Panc1 (cell line): ENCODE measurements around the gene KLHL11. TPM values are rescaled to one million over a fixed set of nuclear protein-coding genes. Genes with fewer than 3 reads are reported as not detected.

ENCODE experiments used
- ATAC-seq: fragments of 200-7000 bp; cut with Tn5 transposase; 2 replicates; pipeline ENCODE4 v1.9.1; 2020; ENCODE audit warnings: mild to moderate bottlenecking, moderate library complexity
- BruUV-seq: library from RNA; stranded (reverse); fragments of 400-500 nt; replicated peaks from 2 replicates; lab custom pipeline; 2021; lab: Mats Ljungman, UMichigan
- CTCF ChIA-PET: fragments of 300-600 bp; sonication (Branson Sonifier 250); formaldehyde crosslinking; loops from one replicate; lab custom pipeline; 2022; ENCODE audit warnings: antibody characterized with exemption; lab: Charles Lee
- POLR2A ChIA-PET: fragments of 300-600 bp; sonication (Branson Sonifier 250); formaldehyde crosslinking; loops from one replicate; lab custom pipeline; 2022; ENCODE audit warnings: antibody characterized with exemption; lab: Charles Lee
- DNase-seq: peaks from one replicate; pipeline ENCODE4 v3.0.0-alpha.2; 2010; ENCODE audit warnings: low read depth, low spot score
- H3K27ac ChIP-seq: 2 replicates; pipeline ENCODE4 v1.5.1; 2011; ENCODE audit warnings: mild to moderate bottlenecking, low read length, inconsistent platforms
- H3K27me3 ChIP-seq: fragments of 200-500 bp; sonication (Bioruptor generic); 2 replicates; pipeline ENCODE4 v1.6.0; 2014; ENCODE audit warnings: low read length, inconsistent platforms; ENCODE audit not compliant: control insufficient read depth, insufficient read depth
- H3K36me3 ChIP-seq: fragments of 200-500 bp; sonication (Bioruptor generic); 2 replicates; pipeline ENCODE4 v1.5.1; 2014; ENCODE audit warnings: inconsistent platforms, mild to moderate bottlenecking, low read length, moderate library complexity; ENCODE audit not compliant: control insufficient read depth, insufficient read depth
- H3K4me1 ChIP-seq: 2 replicates; pipeline ENCODE4 v1.5.1; 2011; ENCODE audit warnings: inconsistent platforms, mild to moderate bottlenecking, low read length, moderate library complexity; ENCODE audit not compliant: control insufficient read depth, insufficient read depth
- H3K4me3 ChIP-seq, 2 experiments: 2 replicates each; pipeline ENCODE4 v1.5.1; 2011 to 2012; ENCODE audit warnings: low read depth in 2 of 2, low read length in 2 of 2, mild to moderate bottlenecking in 2 of 2, inconsistent platforms in 1 of 2, moderate library complexity in 1 of 2
- H3K9me3 ChIP-seq: fragments of 200-500 bp; sonication (Bioruptor generic); 2 replicates; pipeline ENCODE4 v1.5.1; 2014; ENCODE audit warnings: low read depth, mild to moderate bottlenecking, inconsistent platforms, low read length, moderate library complexity; ENCODE audit not compliant: control insufficient read depth, insufficient read depth
- CTCF ChIP-seq: fragments of 450-650 bp; IDR thresholded peaks from 2 replicates; pipeline ENCODE4 v1.5.1; 2017; ENCODE audit warnings: mild to moderate bottlenecking
- POLR2AphosphoS5 ChIP-seq: IDR thresholded peaks from 2 replicates; pipeline ENCODE4 v1.6.1; 2012; ENCODE audit warnings: mild to moderate bottlenecking, low read depth, low read length, moderate library complexity
- REST ChIP-seq, 2 experiments: IDR thresholded peaks; 2 replicates each; pipeline ENCODE4 v1.6.1; 2011 to 2012; ENCODE audit warnings: low read depth in 2 of 2, control low read depth in 1 of 2, low read length in 1 of 2, mild to moderate bottlenecking in 1 of 2, moderate library complexity in 1 of 2; ENCODE audit not compliant: insufficient read depth in 1 of 2
- SIN3A ChIP-seq: IDR thresholded peaks from 2 replicates; pipeline ENCODE4 v1.6.1; 2012; ENCODE audit warnings: low read depth, mild to moderate bottlenecking, low read length, moderate library complexity, borderline replicate concordance; ENCODE audit not compliant: insufficient read depth
- TCF7L2 ChIP-seq: IDR thresholded peaks from 2 replicates; pipeline ENCODE4 v1.6.1; 2011; ENCODE audit warnings: mild to moderate bottlenecking, low read depth, low read length, inconsistent platforms
- in situ Hi-C: cut with HindIII; loops from 2 replicates; pipeline ENCODE4 v1.10.0; 2016; ENCODE audit warnings: low sequenced_read_pairs, low pct_unique_long_range_greater_than_20kb
- intact Hi-C: fragments of 100-400 bp; cut with micrococcal nuclease; formaldehyde crosslinking; loops from one replicate; pipeline ENCODE4 v1.10.0; 2022; ENCODE audit not compliant: unreplicated experiment
- total RNA-seq: library from RNA; stranded (reverse); gene quantifications from one replicate; pipeline ENCODE4 v1.2.1, GENCODE V29; 2021; ENCODE audit not compliant: unreplicated experiment

Gene KLHL11
- total RNA-seq, 1 experiment from 2014 or later, result 12.5 TPM

GRCh38 chr17:41894791-41895331 lies 29.6 kb upstream of the KLHL11 start:
- no peak overlapping the region for H3K27ac ChIP-seq
- peaks cover 6% of the 10 kb centered on the region for H3K36me3 ChIP-seq
- intact Hi-C loops, result no loop called here
- ATAC-seq (no peak), DNase-seq (no peak)
- H3K27me3 ChIP-seq, result no peaks in the 10 kb centered on the region
- ChIA-PET POLR2A (interaction anchor here (0.7 kb wide), 1 partner anchor 41 kb away, joined by 9 read pairs; no protein-coding TSS in a partner anchor), CTCF (no interaction called here)
- in situ Hi-C loops, result no loop called here
- BruUV-seq, result TSS peak; percentile 58
- H3K4me3 ChIP-seq, result no peak overlapping the region
- no peaks in the 10 kb centered on the region for H3K4me1 ChIP-seq
- no peaks in the 10 kb centered on the region for H3K9me3 ChIP-seq
- TF ChIP-seq TCF7L2, result no peak
- no peak for TF ChIP-seq REST (IDR thresholded peaks at IDR 0.05; ENCODE audit: insufficient read depth in 1 of 2, low read depth in 2 of 2, low read length in 1 of 2)
- no peak for TF ChIP-seq SIN3A
- no peak for TF ChIP-seq POLR2AphosphoS5
- TF ChIP-seq CTCF, result no peak

- H3K4me1 ChIP-seq, result no peaks in the 10 kb centered on the region
- no peak overlapping the region for H3K4me3 ChIP-seq
- in situ Hi-C loops, result no loop called here
- BruUV-seq, result no TSS peak
- intact Hi-C loops, result no loop called here
- ATAC-seq, result no peak
- POLR2A ChIA-PET, result no interaction called here
- CTCF ChIA-PET, result no interaction called here
- H3K36me3 ChIP-seq, result peaks cover 7% of the 10 kb centered on the region
- no peak for DNase-seq
- H3K27me3 ChIP-seq, result no peaks in the 10 kb centered on the region
- H3K9me3 ChIP-seq, result no peaks in the 10 kb centered on the region
- no peak overlapping the region for H3K27ac ChIP-seq
- TF ChIP-seq REST (IDR thresholded peaks at IDR 0.05; ENCODE audit: insufficient read depth in 1 of 2, low read depth in 2 of 2, low read length in 1 of 2), result no peak
Observed at GRCh38 chr17:41893384-41893783, 28.2 kb upstream of the KLHL11 start.
